Osteocyte (in vitro differentiated cells): ENCODE results near the gene BRD3. TPM values are rescaled to one million over a fixed set of nuclear protein-coding genes. Genes with fewer than 3 reads are reported as not detected.

Experiments
- DNase-seq: peaks from one replicate; pipeline ENCODE4 v3.0.0; 2021; ENCODE audit warnings: mixed read lengths; ENCODE audit not compliant: unreplicated experiment; ENCODE audit errors: extremely low spot score
- H3K27ac Mint-ChIP-seq: one replicate; pipeline ENCODE4 v1.8.0; 2021; ENCODE audit warnings: mild to moderate bottlenecking, mixed read lengths; ENCODE audit not compliant: unreplicated experiment
- H3K27me3 Mint-ChIP-seq: one replicate; pipeline ENCODE4 v1.8.0; 2021; ENCODE audit warnings: mixed read lengths; ENCODE audit not compliant: unreplicated experiment
- H3K36me3 Mint-ChIP-seq: one replicate; pipeline ENCODE4 v1.8.0; 2021; ENCODE audit warnings: mixed read lengths; ENCODE audit not compliant: unreplicated experiment
- H3K4me1 Mint-ChIP-seq: one replicate; pipeline ENCODE4 v1.8.0; 2021; ENCODE audit warnings: mixed read lengths; ENCODE audit not compliant: unreplicated experiment
- H3K4me3 Mint-ChIP-seq: one replicate; pipeline ENCODE4 v1.8.0; 2021; ENCODE audit warnings: mild to moderate bottlenecking, moderate library complexity, mixed read lengths; ENCODE audit not compliant: unreplicated experiment
- H3K9me3 Mint-ChIP-seq: one replicate; pipeline ENCODE4 v1.8.0; 2021; ENCODE audit warnings: mixed read lengths; ENCODE audit not compliant: unreplicated experiment
- total RNA-seq: library from RNA; stranded (reverse); gene quantifications from 2 replicates; pipeline ENCODE4 v1.2.1, GENCODE V29; 2021
- TF ChIP-seq, protein P1 (sequence below): fragments of 200-600 bp; sonication (generic); IDR thresholded peaks from 2 replicates; pipeline ENCODE4 v1.5.0; 2021; ENCODE audit warnings: antibody characterized with exemption, mild to moderate bottlenecking, moderate library complexity

BRD3 gene
- total RNA-seq, 1 donor from 2014 or later = 56.2 TPM

DNA sequence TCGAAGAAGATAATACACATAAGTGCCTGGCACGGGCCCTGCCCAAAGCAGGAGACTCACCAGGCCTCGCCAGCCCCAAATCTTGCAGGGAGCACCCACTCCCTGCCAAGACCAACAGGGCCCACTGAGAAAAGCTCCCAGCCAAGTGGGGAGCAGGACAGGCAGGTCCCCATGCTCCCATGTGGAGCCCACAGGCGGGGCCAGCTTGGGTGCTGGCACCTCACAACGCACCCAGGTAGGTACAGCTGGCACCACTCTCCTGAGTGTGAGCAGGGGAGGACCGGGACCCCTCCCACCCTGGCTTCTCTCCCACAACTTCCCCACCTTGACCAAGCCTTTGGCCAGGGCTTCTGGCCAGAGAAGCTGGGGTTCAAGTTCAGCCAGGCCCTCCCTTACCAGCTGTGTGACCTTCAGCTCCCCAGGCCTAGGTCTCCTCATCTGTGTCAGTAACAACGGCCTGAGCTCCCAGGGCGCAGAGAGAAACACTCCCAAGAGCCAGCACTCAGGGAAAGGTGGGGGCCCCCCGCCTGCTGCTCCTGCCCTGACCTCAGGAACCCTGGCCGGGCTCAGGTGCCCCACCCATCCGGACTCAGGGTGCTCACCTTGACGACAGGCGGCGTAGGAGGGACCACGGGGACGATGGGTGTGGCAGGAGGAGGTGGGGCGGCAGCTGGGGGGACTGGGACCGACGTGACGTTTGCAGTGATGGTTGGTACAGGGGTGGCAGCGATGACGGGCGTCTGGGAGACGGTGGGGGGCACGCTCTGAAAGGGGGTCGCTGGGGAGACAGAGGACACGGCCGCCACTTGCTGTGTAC, 17.8 kb downstream of the BRD3 start:
- Mint-ChIP-seq H3K27me3 (no peaks in the 10 kb centered on the region), H3K4me3 (no peak overlapping the region), H3K9me3 (no peaks in the 10 kb centered on the region), H3K4me1 (peaks cover 1% of the 10 kb centered on the region), H3K36me3 (peaks cover 23% of the 10 kb centered on the region), H3K27ac (no peak overlapping the region)
- TF ChIP-seq, protein P1, sequence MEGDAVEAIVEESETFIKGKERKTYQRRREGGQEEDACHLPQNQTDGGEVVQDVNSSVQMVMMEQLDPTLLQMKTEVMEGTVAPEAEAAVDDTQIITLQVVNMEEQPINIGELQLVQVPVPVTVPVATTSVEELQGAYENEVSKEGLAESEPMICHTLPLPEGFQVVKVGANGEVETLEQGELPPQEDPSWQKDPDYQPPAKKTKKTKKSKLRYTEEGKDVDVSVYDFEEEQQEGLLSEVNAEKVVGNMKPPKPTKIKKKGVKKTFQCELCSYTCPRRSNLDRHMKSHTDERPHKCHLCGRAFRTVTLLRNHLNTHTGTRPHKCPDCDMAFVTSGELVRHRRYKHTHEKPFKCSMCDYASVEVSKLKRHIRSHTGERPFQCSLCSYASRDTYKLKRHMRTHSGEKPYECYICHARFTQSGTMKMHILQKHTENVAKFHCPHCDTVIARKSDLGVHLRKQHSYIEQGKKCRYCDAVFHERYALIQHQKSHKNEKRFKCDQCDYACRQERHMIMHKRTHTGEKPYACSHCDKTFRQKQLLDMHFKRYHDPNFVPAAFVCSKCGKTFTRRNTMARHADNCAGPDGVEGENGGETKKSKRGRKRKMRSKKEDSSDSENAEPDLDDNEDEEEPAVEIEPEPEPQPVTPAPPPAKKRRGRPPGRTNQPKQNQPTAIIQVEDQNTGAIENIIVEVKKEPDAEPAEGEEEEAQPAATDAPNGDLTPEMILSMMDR = no peak
- no peak for DNase-seq

DNA sequence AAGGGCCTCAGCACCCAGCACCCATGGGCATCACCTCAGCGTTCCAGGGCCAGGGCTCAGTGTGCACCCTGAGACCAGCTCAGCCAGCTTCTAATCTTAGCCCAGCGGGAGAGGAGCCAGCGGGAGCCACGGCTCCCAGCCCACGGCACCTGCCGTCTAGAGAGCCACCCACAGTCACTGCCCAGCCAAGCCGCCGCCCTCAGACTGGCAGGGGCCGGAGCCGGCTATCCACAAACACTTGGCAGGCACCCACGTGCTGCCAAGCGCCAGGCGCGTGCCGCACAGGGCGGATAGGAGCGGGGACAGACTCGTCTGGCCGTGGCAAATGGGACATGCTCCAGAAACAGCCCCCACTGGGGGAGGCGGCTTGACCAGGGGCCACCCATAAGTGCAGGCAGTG, 18.6 kb downstream of the BRD3 start:
- H3K27ac Mint-ChIP-seq = no peak overlapping the region
- H3K4me3 Mint-ChIP-seq = no peak overlapping the region
- TF ChIP-seq, protein P1 = no peak
- no peaks in the 10 kb centered on the region for H3K9me3 Mint-ChIP-seq
- no peaks in the 10 kb centered on the region for H3K27me3 Mint-ChIP-seq
- H3K4me1 Mint-ChIP-seq = no peaks in the 10 kb centered on the region
- H3K36me3 Mint-ChIP-seq = peaks cover 23% of the 10 kb centered on the region
- DNase-seq = no peak

DNA sequence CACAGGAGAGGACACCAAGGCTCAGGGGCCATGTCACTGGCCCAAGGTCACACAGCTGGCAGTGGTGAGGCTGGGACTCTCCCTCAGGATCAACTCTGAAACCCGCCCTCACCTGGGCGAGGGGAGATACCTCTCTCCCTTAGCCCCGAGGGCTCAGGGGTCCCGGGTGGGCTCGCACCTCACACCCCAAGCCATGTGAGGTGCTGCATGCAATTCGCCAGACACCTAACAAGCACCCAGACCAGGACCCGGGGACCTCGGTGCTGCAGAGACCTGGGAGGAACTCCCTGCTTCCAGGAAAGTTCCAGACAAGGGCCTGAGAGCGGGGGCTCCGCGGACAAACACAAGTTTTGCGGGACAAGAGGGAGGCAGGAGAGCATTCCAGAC, 19.3 kb downstream of the BRD3 start:
- H3K9me3 Mint-ChIP-seq = no peaks in the 10 kb centered on the region
- H3K27me3 Mint-ChIP-seq = no peaks in the 10 kb centered on the region
- H3K4me3 Mint-ChIP-seq = no peak overlapping the region
- no peak for DNase-seq
- H3K36me3 Mint-ChIP-seq = peaks cover 27% of the 10 kb centered on the region
- TF ChIP-seq, protein P1 = no peak
- H3K4me1 Mint-ChIP-seq = no peaks in the 10 kb centered on the region
- H3K27ac Mint-ChIP-seq = no peak overlapping the region

DNA sequence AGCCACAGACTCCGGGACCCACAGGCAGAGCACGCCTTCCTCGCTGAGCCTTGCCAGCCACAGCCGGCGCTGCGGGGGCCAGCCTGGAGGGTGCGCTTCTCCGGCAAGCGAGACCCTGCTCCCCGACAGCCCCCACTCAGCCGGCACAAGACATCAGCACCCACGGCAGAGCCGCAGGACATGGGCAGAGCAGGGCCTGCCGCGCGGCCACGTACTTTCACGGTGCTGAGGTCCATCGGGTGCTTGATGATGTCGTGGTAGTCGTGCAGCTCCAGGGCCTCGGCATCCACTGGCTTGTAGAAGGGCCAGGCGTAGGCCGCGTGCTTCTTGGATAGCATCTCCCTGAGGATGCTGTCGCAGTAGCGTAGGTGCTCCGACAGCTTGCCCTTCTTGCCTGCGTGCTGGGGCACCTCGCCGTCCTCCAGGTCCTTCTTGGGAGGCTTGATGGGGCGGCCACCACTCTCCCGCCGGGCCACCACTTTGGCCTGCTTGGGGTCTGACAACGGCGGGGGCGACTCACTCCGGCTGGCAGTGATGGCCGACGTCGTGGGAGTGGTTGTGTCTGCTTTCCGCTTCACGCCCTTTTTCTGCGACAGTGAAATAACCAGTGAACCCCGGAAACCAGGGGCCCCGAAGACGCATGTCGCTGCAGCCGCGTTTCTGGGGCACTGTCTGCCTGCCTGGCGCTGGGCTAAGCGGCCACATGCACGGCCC, 19.8 kb downstream of the BRD3 start:
- Mint-ChIP-seq H3K4me1 (no peaks in the 10 kb centered on the region), H3K36me3 (peaks cover 28% of the 10 kb centered on the region), H3K27ac (no peak overlapping the region), H3K27me3 (no peaks in the 10 kb centered on the region), H3K4me3 (no peak overlapping the region), H3K9me3 (no peaks in the 10 kb centered on the region)
- TF ChIP-seq, protein P1 = no peak
- DNase-seq = no peak
